Choroid plexus epithelial cell (primary cell): Measurements from ENCODE around the gene TMEM200C.

Experiments used
- DNase-seq: peaks from one replicate; pipeline ENCODE4 v3.0.0-alpha.2; 2010; ENCODE audit warnings: low read depth
- H3K4me3 ChIP-seq: 2 replicates; pipeline ENCODE4 v1.5.1; 2011; ENCODE audit warnings: low read depth, mild to moderate bottlenecking, control low read depth, low read length, moderate library complexity
- CTCF ChIP-seq: conservative IDR thresholded peaks from 2 replicates; pipeline ENCODE4 v1.5.1; 2011; ENCODE audit warnings: low read depth, mild to moderate bottlenecking, control low read depth, inconsistent platforms, low read length, moderate library complexity

The TMEM200C gene

GRCh38 chr18:5937795-5938194, 42.5 kb upstream of the TMEM200C start:
- no peak for TF ChIP-seq CTCF
- no peak for DNase-seq
- no peak overlapping the region for H3K4me3 ChIP-seq

- DNase-seq = no peak
- no peak overlapping the region for H3K4me3 ChIP-seq
- no peak for TF ChIP-seq CTCF
Measured at GRCh38 chr18:5937121-5937520, 41.8 kb upstream of the TMEM200C start.

GRCh38 chr18:5930789-5931188, 35.5 kb upstream of the TMEM200C start:
- no peak overlapping the region for H3K4me3 ChIP-seq
- no peak for DNase-seq
- TF ChIP-seq CTCF = no peak

- TF ChIP-seq CTCF = no peak
- no peak for DNase-seq
- H3K4me3 ChIP-seq = no peak overlapping the region
Measured at GRCh38 chr18:5918205-5918858, 23.0 kb upstream of the TMEM200C start.

GRCh38 chr18:5914951-5915350, 19.6 kb upstream of the TMEM200C start:
- H3K4me3 ChIP-seq = no peak overlapping the region
- TF ChIP-seq CTCF = no peak
- no peak for DNase-seq

- H3K4me3 ChIP-seq = no peak overlapping the region
- no peak for TF ChIP-seq CTCF
- no peak for DNase-seq
Measured at GRCh38 chr18:5914016-5914415, 18.7 kb upstream of the TMEM200C start.

GRCh38 chr18:5912566-5912965, 17.2 kb upstream of the TMEM200C start:
- TF ChIP-seq CTCF = no peak
- no peak overlapping the region for H3K4me3 ChIP-seq
- no peak for DNase-seq
